Measurements from ENCODE around the gene IFT57.

Gene IFT57

GRCh38 chr3:108146139-108146538, 76.1 kb downstream of the IFT57 start:
- H3K4me3 ChIP-seq (ENCODE audit: low read depth, low read length), result no peak overlapping the region
- in situ Hi-C loops (cut with HindIII; ENCODE audit: low sequenced_read_pairs), result no loop called here
- TF ChIP-seq, protein P1, sequence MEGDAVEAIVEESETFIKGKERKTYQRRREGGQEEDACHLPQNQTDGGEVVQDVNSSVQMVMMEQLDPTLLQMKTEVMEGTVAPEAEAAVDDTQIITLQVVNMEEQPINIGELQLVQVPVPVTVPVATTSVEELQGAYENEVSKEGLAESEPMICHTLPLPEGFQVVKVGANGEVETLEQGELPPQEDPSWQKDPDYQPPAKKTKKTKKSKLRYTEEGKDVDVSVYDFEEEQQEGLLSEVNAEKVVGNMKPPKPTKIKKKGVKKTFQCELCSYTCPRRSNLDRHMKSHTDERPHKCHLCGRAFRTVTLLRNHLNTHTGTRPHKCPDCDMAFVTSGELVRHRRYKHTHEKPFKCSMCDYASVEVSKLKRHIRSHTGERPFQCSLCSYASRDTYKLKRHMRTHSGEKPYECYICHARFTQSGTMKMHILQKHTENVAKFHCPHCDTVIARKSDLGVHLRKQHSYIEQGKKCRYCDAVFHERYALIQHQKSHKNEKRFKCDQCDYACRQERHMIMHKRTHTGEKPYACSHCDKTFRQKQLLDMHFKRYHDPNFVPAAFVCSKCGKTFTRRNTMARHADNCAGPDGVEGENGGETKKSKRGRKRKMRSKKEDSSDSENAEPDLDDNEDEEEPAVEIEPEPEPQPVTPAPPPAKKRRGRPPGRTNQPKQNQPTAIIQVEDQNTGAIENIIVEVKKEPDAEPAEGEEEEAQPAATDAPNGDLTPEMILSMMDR (IDR thresholded peaks at IDR 0.05; ENCODE audit: low read depth, low read length), result no peak
- DNase-seq (ENCODE audit: low read depth, low spot score), result no peak

- no peak for DNase-seq (ENCODE audit: low read depth, low spot score)
- TF ChIP-seq, protein P1 (IDR thresholded peaks at IDR 0.05; ENCODE audit: low read depth, low read length), result no peak
These were observed 76.6 kb downstream of the IFT57 start for GRCh38 chr3:108145578-108145977.

GRCh38 chr3:108137460-108137814, 84.8 kb downstream of the IFT57 start:
- TF ChIP-seq, protein P1 (IDR thresholded peaks at IDR 0.05; ENCODE audit: low read depth, low read length), result no peak
- no peak for DNase-seq (ENCODE audit: low read depth, low spot score)
- in situ Hi-C loops (cut with HindIII; ENCODE audit: low sequenced_read_pairs), result no loop called here
- H3K4me3 ChIP-seq (ENCODE audit: low read depth, low read length), result no peak overlapping the region

More at GRCh38 chr3:108145578-108145977, 76.6 kb downstream of the IFT57 start:
- in situ Hi-C loops (cut with HindIII; ENCODE audit: low sequenced_read_pairs), result no loop called here
- no peak overlapping the region for H3K4me3 ChIP-seq (ENCODE audit: low read depth, low read length)

DNA sequence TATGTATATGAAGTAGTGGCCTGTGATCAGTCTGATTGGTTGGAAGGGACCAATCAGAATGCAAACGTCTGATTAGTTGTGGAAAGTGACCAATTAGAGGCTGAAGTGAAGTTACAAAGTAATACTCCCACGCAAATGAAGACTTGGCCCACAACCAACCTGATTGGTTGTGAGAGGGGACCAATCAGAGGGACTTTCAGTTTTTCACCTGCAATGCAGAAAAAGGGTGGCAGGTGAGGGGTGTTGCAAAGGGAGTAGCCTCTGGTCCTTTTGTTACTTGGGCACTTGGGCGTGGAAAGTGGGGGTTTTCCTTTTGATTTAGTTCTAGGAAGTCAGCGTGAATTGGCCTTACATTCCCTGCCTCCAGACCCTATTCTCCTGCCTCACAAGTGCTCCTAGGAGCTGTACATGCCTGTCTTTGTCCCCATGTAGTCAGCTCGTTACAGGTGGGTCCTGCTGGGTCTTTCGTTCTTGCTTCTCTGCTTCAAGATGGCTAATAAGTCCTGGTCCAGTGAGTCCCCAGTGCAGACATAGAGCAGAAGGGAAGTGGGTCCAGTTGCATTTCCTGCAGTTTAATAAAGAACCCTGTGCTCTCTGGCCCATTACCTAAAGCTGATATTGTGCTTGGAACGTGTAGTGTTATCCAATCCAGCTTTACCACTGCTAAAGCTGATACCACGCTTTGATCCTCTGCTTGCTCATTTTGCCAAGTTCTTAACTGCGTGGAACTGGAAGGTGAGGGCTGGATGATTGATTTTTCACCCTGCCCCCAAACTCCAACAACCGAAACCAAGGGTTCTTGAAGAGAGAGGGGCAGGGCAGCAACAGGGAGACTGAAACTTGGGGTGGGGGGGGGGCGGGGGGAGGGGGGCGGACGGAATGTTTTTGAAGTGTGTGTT, 85.4 kb downstream of the IFT57 start:
- DNase-seq (ENCODE audit: low read depth, low spot score), result no peak
- no peak overlapping the region for H3K4me3 ChIP-seq (ENCODE audit: low read depth, low read length)
- in situ Hi-C loops (cut with HindIII; ENCODE audit: low sequenced_read_pairs), result no loop called here
- TF ChIP-seq, protein P1 (IDR thresholded peaks at IDR 0.05; ENCODE audit: low read depth, low read length), result no peak

GRCh38 chr3:108134555-108134880, 87.7 kb downstream of the IFT57 start:
- TF ChIP-seq, protein P1 (IDR thresholded peaks at IDR 0.05; ENCODE audit: low read depth, low read length), result no peak
- in situ Hi-C loops (cut with HindIII; ENCODE audit: low sequenced_read_pairs), result no loop called here
- H3K4me3 ChIP-seq (ENCODE audit: low read depth, low read length), result no peak overlapping the region
- no peak for DNase-seq (ENCODE audit: low read depth, low spot score)

- no peak for DNase-seq (ENCODE audit: low read depth, low spot score)
- in situ Hi-C loops (cut with HindIII; ENCODE audit: low sequenced_read_pairs), result no loop called here
- TF ChIP-seq, protein P1 (IDR thresholded peaks at IDR 0.05; ENCODE audit: low read depth, low read length), result no peak
- H3K4me3 ChIP-seq (ENCODE audit: low read depth, low read length), result no peak overlapping the region
These were observed 88.2 kb downstream of the IFT57 start for GRCh38 chr3:108133858-108134554.
